Stimulated activated CD8-positive, alpha-beta memory T cell treated with anti-CD3 and anti-CD28 coated beads, Interleukin-4, amount 100 ng/mL, for 48 hours (primary cell): ENCODE data around the gene ZNF749.
A peak's percentile ranks its signal among the peaks of the same experiment; 100 is the strongest.

Experiments
- DNase-seq: peaks from one replicate; pipeline ENCODE4 v3.0.0-alpha.2; 2020

Gene ZNF749

DNA sequence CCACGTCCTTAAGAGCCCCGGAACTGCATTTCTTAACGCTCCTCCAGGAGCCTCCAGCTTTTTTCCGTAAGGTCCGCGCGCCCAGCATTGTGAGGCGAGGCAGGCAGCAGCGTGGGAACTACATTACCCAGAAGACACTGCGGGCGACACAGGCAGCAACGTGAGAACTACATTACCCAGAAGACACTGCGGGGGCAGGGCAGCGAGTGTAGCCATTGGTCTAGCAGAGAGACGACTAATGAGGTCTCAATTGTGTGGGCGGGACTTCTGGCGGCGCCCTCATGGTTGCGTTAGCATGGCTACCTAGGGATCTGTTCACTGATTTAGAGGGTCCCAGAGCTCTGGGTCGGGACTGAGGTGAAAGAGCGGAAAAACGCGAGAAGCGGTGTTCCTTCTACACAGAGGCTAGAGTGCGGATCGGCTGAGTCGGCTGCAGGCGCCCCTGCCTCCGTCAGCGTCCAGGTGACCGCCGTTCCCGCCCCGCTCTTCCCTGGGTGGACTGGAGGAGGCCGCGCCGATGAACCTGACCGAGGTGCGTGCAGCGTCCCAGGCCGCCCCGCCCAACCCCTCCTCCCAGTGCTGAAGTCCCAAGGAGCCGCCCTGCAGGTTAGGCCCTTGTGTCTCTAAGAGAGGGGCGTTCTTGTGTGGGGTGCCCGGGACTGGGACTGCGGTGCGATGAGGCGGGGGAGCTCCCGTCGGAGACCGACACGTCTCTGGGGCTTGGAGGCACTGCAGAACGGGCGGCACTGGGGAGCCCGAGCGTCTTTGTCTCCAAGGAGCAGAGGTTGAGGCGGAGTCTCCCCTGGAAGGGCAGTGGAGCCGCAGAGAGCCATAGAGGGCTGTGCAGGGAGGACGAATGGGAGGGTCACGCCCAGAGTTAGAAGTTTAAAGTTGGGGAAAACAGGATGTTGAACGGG is at the start of gene ZNF749:
ZNF749 (plus strand) TSS at position 264 of the 917 bp plus-strand sequence; CDS start at position 518, 254 bp downstream.
- DNase-seq: peak; percentile 95

DNA sequence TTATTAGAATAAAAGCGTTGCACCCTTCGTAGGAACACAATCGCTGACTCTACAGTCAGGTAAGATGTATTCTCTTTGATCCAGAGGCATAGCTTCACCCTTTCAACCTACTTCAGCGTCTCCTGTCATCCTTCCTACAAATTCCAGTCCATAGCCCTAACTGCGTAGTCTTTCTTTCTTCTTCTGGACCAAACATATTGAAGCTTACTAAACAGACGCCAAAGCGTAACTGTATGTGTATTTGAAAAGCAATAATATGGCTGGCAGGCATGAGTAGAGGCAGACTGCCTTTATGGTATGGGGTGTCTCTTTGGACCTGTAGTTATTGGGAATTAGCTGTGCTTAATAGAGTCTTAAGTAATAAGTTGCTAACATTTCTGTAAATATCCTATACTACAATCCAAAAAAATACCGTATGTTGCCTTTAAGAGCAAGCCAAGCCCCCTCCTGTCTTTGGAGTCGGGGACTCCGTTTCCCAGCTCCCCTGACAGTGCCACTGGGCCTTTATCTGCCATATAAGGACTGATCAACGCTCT is 45.9 kb upstream of the ZNF749 start:
- DNase-seq: no peak

DNA sequence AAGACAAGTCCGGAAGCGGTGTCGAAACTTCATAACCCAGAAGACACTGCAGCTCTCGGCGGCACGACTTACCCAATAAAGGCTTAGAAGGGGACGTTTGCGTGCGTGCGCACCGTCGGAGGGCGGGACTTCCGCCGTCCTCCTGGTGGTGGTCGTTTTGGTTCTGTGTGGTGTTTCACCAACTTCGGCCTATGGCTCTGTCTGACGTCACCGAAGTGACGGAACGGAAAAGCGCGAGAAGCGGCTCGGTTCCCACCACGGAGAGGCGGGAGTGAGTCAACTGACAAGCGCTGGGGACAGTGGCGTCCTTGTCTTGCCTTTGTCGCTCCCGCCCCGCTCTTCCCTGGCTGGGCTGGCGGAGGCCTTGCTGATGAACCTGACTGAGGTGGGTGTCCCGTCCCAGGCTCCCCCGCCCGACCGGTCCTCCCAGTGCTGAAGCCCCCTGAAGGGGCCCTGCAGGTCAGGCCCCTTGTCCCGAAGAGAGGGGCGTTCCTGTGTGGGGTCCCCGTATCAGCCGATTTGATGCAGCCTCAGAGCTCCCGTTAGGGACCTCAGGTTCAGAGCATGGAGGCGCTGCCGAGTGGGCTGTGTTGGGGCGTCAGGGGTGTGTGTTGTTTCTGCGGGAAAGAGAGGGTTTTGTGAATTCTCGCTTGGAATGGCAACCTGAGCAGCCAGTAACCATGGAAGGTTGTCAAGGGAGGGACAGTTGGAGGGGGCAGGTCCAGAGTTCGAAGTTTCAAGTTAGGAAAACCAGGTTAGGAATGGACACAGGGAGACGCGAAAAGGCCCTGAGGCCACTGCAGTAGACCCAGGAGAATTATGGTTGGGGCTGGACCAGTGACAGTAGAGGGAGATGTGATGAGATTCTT is 45.2 kb upstream of the ZNF749 start, which contains the start of gene ZNF548:
ZNF548 (plus strand) TSS at position 125 of the 869 bp plus-strand sequence; CDS start at position 371, 246 bp downstream.
- DNase-seq: peak; percentile 99

DNA sequence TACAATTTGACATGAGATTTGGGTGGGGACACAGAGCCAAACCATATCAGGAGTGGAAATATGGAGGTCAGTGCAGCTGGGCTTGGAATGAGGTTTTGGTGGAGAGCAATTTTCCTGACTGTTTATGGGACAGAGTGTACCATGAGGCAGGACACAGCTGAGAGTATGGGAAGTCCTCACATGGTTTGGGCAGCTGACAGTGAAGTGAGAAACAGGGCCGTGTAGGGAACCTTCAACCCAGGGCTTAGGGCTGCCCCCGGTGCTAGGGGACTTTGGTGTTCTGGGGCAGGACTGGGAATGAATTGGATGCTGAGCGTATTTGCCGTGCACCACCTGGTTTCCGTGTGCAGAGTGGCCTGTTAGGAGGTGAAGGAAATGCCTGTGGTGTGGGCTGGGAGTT is 39.4 kb upstream of the ZNF749 start:
- DNase-seq: no peak

GRCh38 chr19:57398868-57399267 is 36.3 kb upstream of the ZNF749 start:
- no peak for DNase-seq

DNA sequence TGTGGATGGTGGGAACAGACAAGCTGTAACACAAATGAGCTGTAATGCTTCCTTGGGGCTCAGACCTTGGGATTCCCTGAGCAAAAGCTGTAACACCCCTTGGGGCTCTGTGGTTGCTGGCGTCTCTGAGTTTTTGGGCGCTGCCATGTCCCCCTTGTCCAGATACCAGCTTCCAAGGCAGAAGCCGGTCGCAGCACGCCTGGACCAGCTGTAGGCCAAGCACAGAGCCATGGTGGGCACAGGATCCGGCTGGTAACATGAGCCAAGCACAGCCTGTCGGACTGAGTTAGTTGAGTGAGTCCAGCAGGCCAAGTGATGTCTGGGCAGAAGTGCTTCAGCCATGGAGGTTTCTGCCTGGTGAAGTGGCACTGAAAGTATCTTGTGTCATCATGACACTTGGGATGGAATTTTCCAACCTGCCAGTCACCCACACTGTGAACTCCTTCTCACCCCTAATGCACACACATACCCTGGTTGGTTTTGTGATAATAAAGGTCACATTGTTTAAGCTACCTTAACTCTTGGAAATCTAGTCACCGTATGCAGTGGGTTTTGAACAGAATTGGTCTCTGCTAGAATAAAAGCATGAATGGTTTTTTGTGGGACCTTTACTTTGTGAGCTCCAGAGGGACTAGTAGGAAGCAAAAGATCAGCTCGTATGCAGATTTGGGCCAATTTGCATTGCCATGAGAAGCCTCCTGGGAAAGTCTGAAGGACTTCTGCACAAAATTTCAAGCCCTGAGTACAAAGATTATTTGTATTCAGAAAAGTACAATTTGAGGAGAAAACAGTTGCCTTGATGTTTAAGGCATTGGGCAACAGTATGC is 31.2 kb upstream of the ZNF749 start:
- DNase-seq: no peak

DNA sequence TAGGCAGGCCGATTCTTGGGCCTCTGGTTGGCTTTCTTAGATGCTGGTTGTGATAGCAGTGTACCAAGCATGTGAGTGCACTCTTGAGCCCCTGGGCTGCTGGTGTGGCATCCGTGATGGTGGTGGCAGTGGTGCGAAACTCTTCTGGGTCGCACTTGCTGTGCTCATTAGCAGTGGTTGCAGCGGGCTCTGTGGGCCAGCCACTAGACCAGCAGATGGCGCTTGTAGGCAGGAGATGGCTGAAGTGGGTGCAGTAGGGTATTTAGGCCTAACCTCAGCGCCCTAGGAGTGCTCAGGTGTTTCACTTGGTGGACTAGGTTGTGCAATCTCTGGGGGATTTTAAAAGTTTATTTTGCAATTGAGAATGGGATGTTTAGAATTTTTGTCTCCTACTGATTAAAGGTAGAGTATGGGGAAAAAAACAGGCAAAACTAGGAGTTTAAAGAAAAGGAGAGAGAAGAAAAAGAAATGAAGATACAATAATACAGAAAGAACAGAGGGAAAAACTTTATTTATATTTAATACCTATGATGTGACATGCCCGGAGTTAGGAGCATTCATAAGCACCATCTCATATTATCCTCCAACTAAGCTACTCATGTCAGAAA is 28.5 kb upstream of the ZNF749 start:
- DNase-seq: peak; percentile 81

GRCh38 chr19:57410877-57411671 is 24.1 kb upstream of the ZNF749 start, which contains the start of gene ZNF17:
Gene ZNF17 (plus strand): TSS chr19:57411161. CDS start chr19:57413616, 2,455 bp downstream.
- DNase-seq: peak; percentile 92

GRCh38 chr19:57419439-57419838 is 15.7 kb upstream of the ZNF749 start:
- DNase-seq: no peak

DNA sequence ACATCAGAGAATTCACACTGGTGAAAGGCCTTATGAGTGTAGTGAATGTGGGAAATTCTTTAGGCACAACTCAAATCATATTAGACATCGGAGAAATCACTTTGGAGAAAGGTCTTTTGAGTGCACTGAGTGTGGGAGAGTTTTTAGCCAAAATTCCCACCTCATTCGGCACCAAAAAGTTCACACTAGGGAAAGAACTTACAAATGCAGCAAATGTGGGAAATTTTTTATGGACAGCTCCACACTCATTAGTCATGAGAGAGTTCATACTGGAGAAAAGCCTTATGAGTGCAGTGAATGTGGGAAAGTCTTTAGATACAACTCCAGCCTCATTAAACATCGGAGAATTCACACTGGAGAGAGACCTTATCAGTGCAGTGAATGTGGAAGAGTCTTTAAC is 14.1 kb upstream of the ZNF749 start:
- DNase-seq: no peak

GRCh38 chr19:57434386-57435061 is 601 bp upstream of the ZNF749 start:
- DNase-seq: no peak

- DNase-seq: no peak
Observed at GRCh38 chr19:57436417-57436816, 1.3 kb downstream of the ZNF749 start.

GRCh38 chr19:57437931-57438330 is 2.8 kb downstream of the ZNF749 start:
- DNase-seq: no peak

DNA sequence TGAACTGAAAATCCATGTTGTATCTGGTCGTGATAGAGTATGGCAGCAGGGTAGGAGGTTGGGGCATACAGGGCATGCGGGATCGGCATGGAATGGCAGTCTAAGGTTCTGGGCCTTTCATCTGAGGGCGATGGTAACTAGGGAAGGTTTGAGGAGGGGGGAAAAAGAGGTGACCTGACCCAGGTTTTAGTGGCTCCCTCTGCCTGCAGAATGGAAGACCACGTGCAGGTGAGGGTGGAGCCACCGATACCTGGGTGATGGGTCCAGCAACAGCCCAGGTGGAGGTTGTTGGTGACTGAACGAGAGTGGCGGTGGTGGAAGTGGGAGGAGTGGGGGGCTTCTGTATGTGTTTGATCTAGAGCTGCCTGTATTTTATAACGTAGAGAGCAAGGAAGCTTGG is 3.8 kb downstream of the ZNF749 start:
- DNase-seq: no peak

GRCh38 chr19:57441979-57442752 is 7.0 kb downstream of the ZNF749 start:
- no peak for DNase-seq

DNA sequence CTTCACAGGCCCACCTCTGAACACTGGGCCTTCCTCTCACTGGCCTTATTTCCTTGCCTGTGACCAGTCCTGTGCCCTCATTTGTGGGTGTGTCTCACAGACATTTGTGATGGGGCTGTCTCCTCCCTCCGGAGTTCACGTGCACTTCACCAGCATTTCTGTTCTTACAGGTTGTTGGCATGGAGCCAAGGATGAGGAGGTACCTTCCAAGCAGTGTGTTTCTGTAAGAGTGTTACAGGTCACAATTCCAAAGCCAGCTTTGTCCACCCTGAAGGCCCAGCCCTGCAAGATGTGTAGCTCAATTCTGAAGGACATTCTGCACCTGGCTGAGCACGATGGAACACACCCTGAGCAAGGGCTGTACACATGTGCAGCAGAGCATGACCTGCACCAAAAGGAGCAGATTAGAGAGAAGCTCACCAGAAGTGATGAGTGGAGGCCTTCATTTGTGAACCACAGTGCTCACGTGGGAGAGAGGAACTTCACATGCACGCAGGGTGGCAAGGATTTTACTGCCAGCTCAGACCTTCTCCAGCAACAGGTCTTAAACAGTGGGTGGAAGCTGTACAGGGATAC is 8.1 kb downstream of the ZNF749 start:
- no peak for DNase-seq

DNA sequence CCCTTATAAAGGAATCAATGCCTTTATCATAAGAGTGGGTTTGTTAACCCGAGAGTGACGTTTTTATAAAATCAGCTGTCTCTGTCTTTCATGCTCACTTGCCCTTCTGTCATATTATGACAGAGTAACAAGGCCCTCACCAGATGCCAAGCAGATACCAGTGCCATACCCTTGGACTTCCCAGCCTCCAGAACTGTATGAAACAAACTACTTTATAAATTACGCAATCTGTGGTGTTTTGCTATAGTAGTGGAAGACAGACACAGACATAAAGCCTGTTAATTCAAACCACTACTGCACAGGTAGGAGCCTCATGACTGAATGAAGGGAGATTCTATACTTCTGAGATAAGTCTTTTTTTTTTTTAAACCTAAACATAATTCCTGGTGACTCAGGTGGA is 17.2 kb downstream of the ZNF749 start:
- no peak for DNase-seq

DNA sequence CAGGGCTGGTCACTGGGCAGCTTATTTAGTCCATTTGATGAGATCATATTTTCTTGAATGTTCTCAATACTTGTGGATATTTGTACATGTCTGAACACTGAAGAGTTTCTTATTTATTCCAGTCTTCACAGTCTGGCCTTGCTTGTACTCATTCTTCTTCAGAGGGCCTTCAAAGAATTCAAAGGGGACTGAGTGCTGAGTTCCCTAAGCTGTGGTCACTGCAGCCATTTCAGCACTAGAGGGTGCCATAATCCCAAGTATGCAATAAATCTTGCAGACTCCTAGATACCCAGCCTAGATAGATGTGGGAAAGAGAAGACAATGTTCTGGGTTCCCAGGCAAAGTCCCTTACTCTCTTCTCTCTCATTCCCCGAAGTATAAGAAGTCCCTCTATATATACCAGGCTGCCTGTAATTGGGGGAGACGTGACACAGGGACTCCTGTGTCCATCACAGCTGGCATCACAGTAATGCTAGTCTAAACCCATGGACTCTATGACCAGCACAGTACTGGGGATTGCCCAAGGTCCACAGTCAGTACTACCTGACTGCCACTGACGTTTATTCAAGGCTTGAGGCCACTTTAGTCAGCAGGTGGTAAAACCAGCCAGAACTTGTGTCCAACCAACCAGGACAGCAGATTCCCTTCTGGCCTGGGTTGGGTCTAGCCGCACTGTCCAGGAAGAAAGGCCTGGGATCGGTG is 30.7 kb downstream of the ZNF749 start:
- peak; percentile 31 for DNase-seq
